ENCODE measurements around the gene SAMD14. TPM values are rescaled to one million over a fixed set of nuclear protein-coding genes. Genes with fewer than 3 reads are reported as not detected.

SAMD14 gene
- total RNA-seq, 1 experiment from 2014 or later: 5.9 TPM

- TF ChIP-seq ZNF121 (CRISPR knock-in tag; IDR thresholded peaks at IDR 0.05): no peak
- TF ChIP-seq ETV6 (CRISPR knock-in tag; IDR thresholded peaks at IDR 0.05): no peak
- no peak for TF ChIP-seq FOXK1 (CRISPR knock-in tag; IDR thresholded peaks at IDR 0.05)
- TF ChIP-seq ZNF512 (CRISPR knock-in tag; IDR thresholded peaks at IDR 0.05; ENCODE audit: borderline replicate concordance): no peak
- TF ChIP-seq AR (CRISPR knock-in tag; IDR thresholded peaks at IDR 0.05): no peak
Observed at GRCh38 chr17:50076221-50076590, 53.8 kb downstream of the SAMD14 start (continued).

GRCh38 chr17:50075446-50076032 is 54.4 kb downstream of the SAMD14 start:
- POLR2A ChIA-PET: no interaction called here
- CTCF ChIA-PET: interaction anchor here (0.8 to 5.0 kb wide), 4 partner anchors 12 to 19 kb away, joined by 3 to 67 read pairs (median 6); partner anchors contain the start of gene ITGA3
- Mint-ChIP-seq H3K9me3 (peaks cover 5% of the 10 kb centered on the region), H3K4me1 (peaks cover 11% of the 10 kb centered on the region), H3K4me3 (no peak overlapping the region), H3K27me3 (ENCODE audit: low read depth) (no peaks in the 10 kb centered on the region), H3K36me3 (peaks cover 36% of the 10 kb centered on the region), H3K27ac (no peak overlapping the region)
- no peak for TF ChIP-seq MXD4 (CRISPR knock-in tag; IDR thresholded peaks at IDR 0.05; ENCODE audit: borderline replicate concordance)
- TF ChIP-seq EMX1 (CRISPR knock-in tag; IDR thresholded peaks at IDR 0.05): no peak
- TF ChIP-seq ATF3 (CRISPR knock-in tag; conservative IDR thresholded peaks at IDR 0.05): no peak
- TF ChIP-seq E2F4 (CRISPR knock-in tag; IDR thresholded peaks at IDR 0.05; ENCODE audit: borderline replicate concordance, low read depth): no peak
- no peak for TF ChIP-seq ETV6 (CRISPR knock-in tag; IDR thresholded peaks at IDR 0.05)
- no peak for TF ChIP-seq USF1 (CRISPR knock-in tag; IDR thresholded peaks at IDR 0.05)
- TF ChIP-seq ERG (CRISPR knock-in tag; IDR thresholded peaks at IDR 0.05): no peak
- no peak for TF ChIP-seq PRDM15 (CRISPR knock-in tag; IDR thresholded peaks at IDR 0.05)
- no peak for TF ChIP-seq ZNF121 (CRISPR knock-in tag; IDR thresholded peaks at IDR 0.05)
- TF ChIP-seq TCF7 (CRISPR knock-in tag; IDR thresholded peaks at IDR 0.05; ENCODE audit: low read depth): no peak
- no peak for TF ChIP-seq OVOL2 (CRISPR knock-in tag; IDR thresholded peaks at IDR 0.05; ENCODE audit: borderline replicate concordance)
- no peak for TF ChIP-seq JAZF1 (CRISPR knock-in tag; IDR thresholded peaks at IDR 0.05)
- ATAC-seq (no peak), DNase-seq (ENCODE audit: low spot score) (no peak)

Measured in WTC11 (cell line).